ENCODE data around the gene EPN2. TPM values are rescaled to one million over a fixed set of nuclear protein-coding genes. Genes with fewer than 3 reads are reported as not detected.
"Not testable (repeated sequence)": the region's sequence is repeated elsewhere in the genome, so short reads cannot be mapped to it uniquely, and the experiment has no call there.

The EPN2 gene
- total and polyA plus RNA-seq, 2 donors (not counting 1 experiment from before 2014, with no cell fraction given): 23.8 to 36.0 TPM

GRCh38 chr17:19203429-19203828 lies 33.7 kb upstream of the EPN2 start:
- H3K27ac ChIP-seq (ENCODE audit: insufficient read depth, low read length); H3K36me3 ChIP-seq (ENCODE audit: control insufficient read depth, insufficient read depth, low read length); H3K4me3 ChIP-seq (replicated peaks in 1 of 4; ENCODE audit: control extremely low read depth in 1 of 4, insufficient read depth in 1 of 4, low read depth in 3 of 4, low read length in 4 of 4); H3K27me3 ChIP-seq (ENCODE audit: control insufficient read depth, insufficient read depth, low read length); H3K4me2 ChIP-seq (ENCODE audit: extremely low read depth, insufficient read depth, low read length); H2AFZ ChIP-seq (ENCODE audit: low read length); H3K79me2 ChIP-seq (ENCODE audit: control insufficient read depth, insufficient read depth, low read length); DNase-seq (ENCODE audit: low read depth in 2 of 2); H3K4me1 ChIP-seq (ENCODE audit: control insufficient read depth, extremely low read depth, insufficient read depth, low read length); H3K9ac ChIP-seq (ENCODE audit: insufficient read depth, low read length); H4K20me1 ChIP-seq (ENCODE audit: control insufficient read depth, extremely low read depth, insufficient read depth, low read length); H3K9me3 ChIP-seq (ENCODE audit: control insufficient read depth, insufficient read depth, low read depth, low read length): not testable (repeated sequence)

- not testable (repeated sequence) for H3K27ac ChIP-seq (ENCODE audit: insufficient read depth, low read length); H4K20me1 ChIP-seq (ENCODE audit: control insufficient read depth, extremely low read depth, insufficient read depth, low read length); H2AFZ ChIP-seq (ENCODE audit: low read length); H3K79me2 ChIP-seq (ENCODE audit: control insufficient read depth, insufficient read depth, low read length); DNase-seq (ENCODE audit: low read depth in 2 of 2); H3K4me2 ChIP-seq (ENCODE audit: extremely low read depth, insufficient read depth, low read length); H3K9ac ChIP-seq (ENCODE audit: insufficient read depth, low read length); H3K4me1 ChIP-seq (ENCODE audit: control insufficient read depth, extremely low read depth, insufficient read depth, low read length); H3K36me3 ChIP-seq (ENCODE audit: control insufficient read depth, insufficient read depth, low read length); H3K9me3 ChIP-seq (ENCODE audit: control insufficient read depth, insufficient read depth, low read depth, low read length); H3K4me3 ChIP-seq (replicated peaks in 1 of 4; ENCODE audit: control extremely low read depth in 1 of 4, insufficient read depth in 1 of 4, low read depth in 3 of 4, low read length in 4 of 4); H3K27me3 ChIP-seq (ENCODE audit: control insufficient read depth, insufficient read depth, low read length)
Observed at GRCh38 chr17:19215074-19215860, 21.9 kb upstream of the EPN2 start.

- H3K79me2 ChIP-seq (ENCODE audit: control insufficient read depth, insufficient read depth, low read length); H4K20me1 ChIP-seq (ENCODE audit: control insufficient read depth, extremely low read depth, insufficient read depth, low read length); H2AFZ ChIP-seq (ENCODE audit: low read length); H3K27ac ChIP-seq (ENCODE audit: insufficient read depth, low read length); DNase-seq (ENCODE audit: low read depth in 2 of 2); H3K4me1 ChIP-seq (ENCODE audit: control insufficient read depth, extremely low read depth, insufficient read depth, low read length); H3K4me3 ChIP-seq (replicated peaks in 1 of 4; ENCODE audit: control extremely low read depth in 1 of 4, insufficient read depth in 1 of 4, low read depth in 3 of 4, low read length in 4 of 4); H3K4me2 ChIP-seq (ENCODE audit: extremely low read depth, insufficient read depth, low read length); H3K27me3 ChIP-seq (ENCODE audit: control insufficient read depth, insufficient read depth, low read length); H3K9me3 ChIP-seq (ENCODE audit: control insufficient read depth, insufficient read depth, low read depth, low read length); H3K36me3 ChIP-seq (ENCODE audit: control insufficient read depth, insufficient read depth, low read length); H3K9ac ChIP-seq (ENCODE audit: insufficient read depth, low read length): not testable (repeated sequence)
Observed at GRCh38 chr17:19216148-19216926, 20.8 kb upstream of the EPN2 start.

- not testable (repeated sequence) for H3K9ac ChIP-seq (ENCODE audit: insufficient read depth, low read length); H3K4me1 ChIP-seq (ENCODE audit: control insufficient read depth, extremely low read depth, insufficient read depth, low read length); DNase-seq (ENCODE audit: low read depth in 2 of 2); H3K36me3 ChIP-seq (ENCODE audit: control insufficient read depth, insufficient read depth, low read length); H2AFZ ChIP-seq (ENCODE audit: low read length); H3K27ac ChIP-seq (ENCODE audit: insufficient read depth, low read length); H3K4me3 ChIP-seq (replicated peaks in 1 of 4; ENCODE audit: control extremely low read depth in 1 of 4, insufficient read depth in 1 of 4, low read depth in 3 of 4, low read length in 4 of 4); H3K4me2 ChIP-seq (ENCODE audit: extremely low read depth, insufficient read depth, low read length); H3K79me2 ChIP-seq (ENCODE audit: control insufficient read depth, insufficient read depth, low read length); H3K9me3 ChIP-seq (ENCODE audit: control insufficient read depth, insufficient read depth, low read depth, low read length); H4K20me1 ChIP-seq (ENCODE audit: control insufficient read depth, extremely low read depth, insufficient read depth, low read length); H3K27me3 ChIP-seq (ENCODE audit: control insufficient read depth, insufficient read depth, low read length)
Observed at GRCh38 chr17:19218914-19219313, 18.3 kb upstream of the EPN2 start.

GRCh38 chr17:19219384-19219783 lies 17.8 kb upstream of the EPN2 start:
- H2AFZ ChIP-seq (ENCODE audit: low read length); H3K4me3 ChIP-seq (replicated peaks in 1 of 4; ENCODE audit: control extremely low read depth in 1 of 4, insufficient read depth in 1 of 4, low read depth in 3 of 4, low read length in 4 of 4); H3K9ac ChIP-seq (ENCODE audit: insufficient read depth, low read length); H3K36me3 ChIP-seq (ENCODE audit: control insufficient read depth, insufficient read depth, low read length); H3K27ac ChIP-seq (ENCODE audit: insufficient read depth, low read length); H3K27me3 ChIP-seq (ENCODE audit: control insufficient read depth, insufficient read depth, low read length); DNase-seq (ENCODE audit: low read depth in 2 of 2); H3K9me3 ChIP-seq (ENCODE audit: control insufficient read depth, insufficient read depth, low read depth, low read length); H4K20me1 ChIP-seq (ENCODE audit: control insufficient read depth, extremely low read depth, insufficient read depth, low read length); H3K4me2 ChIP-seq (ENCODE audit: extremely low read depth, insufficient read depth, low read length); H3K4me1 ChIP-seq (ENCODE audit: control insufficient read depth, extremely low read depth, insufficient read depth, low read length); H3K79me2 ChIP-seq (ENCODE audit: control insufficient read depth, insufficient read depth, low read length): not testable (repeated sequence)

- not testable (repeated sequence) for H4K20me1 ChIP-seq (ENCODE audit: control insufficient read depth, extremely low read depth, insufficient read depth, low read length); H3K36me3 ChIP-seq (ENCODE audit: control insufficient read depth, insufficient read depth, low read length); H3K27ac ChIP-seq (ENCODE audit: insufficient read depth, low read length); H2AFZ ChIP-seq (ENCODE audit: low read length); H3K79me2 ChIP-seq (ENCODE audit: control insufficient read depth, insufficient read depth, low read length); H3K4me2 ChIP-seq (ENCODE audit: extremely low read depth, insufficient read depth, low read length); H3K27me3 ChIP-seq (ENCODE audit: control insufficient read depth, insufficient read depth, low read length); DNase-seq (ENCODE audit: low read depth in 2 of 2); H3K9me3 ChIP-seq (ENCODE audit: control insufficient read depth, insufficient read depth, low read depth, low read length); H3K9ac ChIP-seq (ENCODE audit: insufficient read depth, low read length); H3K4me1 ChIP-seq (ENCODE audit: control insufficient read depth, extremely low read depth, insufficient read depth, low read length); H3K4me3 ChIP-seq (replicated peaks in 1 of 4; ENCODE audit: control extremely low read depth in 1 of 4, insufficient read depth in 1 of 4, low read depth in 3 of 4, low read length in 4 of 4)
Observed at GRCh38 chr17:19220195-19220594, 17.0 kb upstream of the EPN2 start.
